ENCODE measurements around the gene ADH1C. TPM values are rescaled to one million over a fixed set of nuclear protein-coding genes. Genes with fewer than 3 reads are reported as not detected.
"Not testable (repeated sequence)": the region's sequence is repeated elsewhere in the genome, so short reads cannot be mapped to it uniquely, and the experiment has no call there.

ADH1C gene
- total RNA-seq, result not detected

GRCh38 chr4:99352602-99353537, at the start of gene ADH1C:
ADH1C (minus strand) TSS chr4:99352746; CDS start chr4:99352675, 71 bp downstream.
- Mint-ChIP-seq H3K27ac (no peak within 1 kb of the TSS), H3K36me3 (peaks cover 5 to 9% of the 10 kb centered on the region in 2 donors), H3K9me3 (peaks cover 16 to 18% of the 10 kb centered on the region in 2 donors)
- ATAC-seq, result no peak
- DNase-seq (ENCODE audit: low spot score in 2 of 2), result no peak

- ATAC-seq, result no peak
- H3K36me3 Mint-ChIP-seq, result no peaks in the 10 kb centered on the region
Observed at GRCh38 chr4:99400831-99401230, 48.3 kb upstream of the ADH1C start.

GRCh38 chr4:99399017-99399416, 46.5 kb upstream of the ADH1C start:
- no peak for ATAC-seq
- H3K36me3 Mint-ChIP-seq, result no peaks in the 10 kb centered on the region
- peaks cover 0 to 10% of the 10 kb centered on the region in 2 donors for H3K9me3 Mint-ChIP-seq
- no peak overlapping the region for H3K27ac Mint-ChIP-seq
- DNase-seq (ENCODE audit: low spot score in 2 of 2), result no peak

More at GRCh38 chr4:99400831-99401230, 48.3 kb upstream of the ADH1C start:
- Mint-ChIP-seq H3K9me3 (peaks cover 0 to 10% of the 10 kb centered on the region in 2 donors), H3K27ac (no peak overlapping the region)
- DNase-seq (ENCODE audit: low spot score in 2 of 2), result no peak

GRCh38 chr4:99395595-99396364, 43.2 kb upstream of the ADH1C start:
- Mint-ChIP-seq H3K9me3 (peaks cover 0 to 10% of the 10 kb centered on the region in 2 donors), H3K27ac (no peak overlapping the region), H3K36me3 (no peaks in the 10 kb centered on the region)
- ATAC-seq (no peak), DNase-seq (ENCODE audit: low spot score in 2 of 2) (no peak)

- ATAC-seq (no peak), DNase-seq (ENCODE audit: low spot score in 2 of 2) (no peak)
- H3K27ac Mint-ChIP-seq, result no peak overlapping the region
- peaks cover 0 to 10% of the 10 kb centered on the region in 2 donors for H3K9me3 Mint-ChIP-seq
- H3K36me3 Mint-ChIP-seq, result no peaks in the 10 kb centered on the region
Observed at GRCh38 chr4:99394896-99395295, 42.4 kb upstream of the ADH1C start.

GRCh38 chr4:99390055-99390454, 37.5 kb upstream of the ADH1C start:
- DNase-seq (ENCODE audit: low spot score in 2 of 2) (no peak), ATAC-seq (no peak)
- Mint-ChIP-seq H3K27ac (no peak overlapping the region), H3K36me3 (no peaks in the 10 kb centered on the region), H3K9me3 (no peaks in the 10 kb centered on the region)

- Mint-ChIP-seq H3K36me3 (no peaks in the 10 kb centered on the region), H3K9me3 (no peaks in the 10 kb centered on the region), H3K27ac (no peak overlapping the region)
- DNase-seq (ENCODE audit: low spot score in 2 of 2) (no peak), ATAC-seq (no peak)
Observed at GRCh38 chr4:99389606-99390005, 37.1 kb upstream of the ADH1C start.

GRCh38 chr4:99383833-99384392, 31.4 kb upstream of the ADH1C start:
- ATAC-seq (no peak), DNase-seq (ENCODE audit: low spot score in 2 of 2) (no peak)
- no peaks in the 10 kb centered on the region for H3K36me3 Mint-ChIP-seq
- peaks cover 0 to 4% of the 10 kb centered on the region in 2 donors for H3K9me3 Mint-ChIP-seq
- H3K27ac Mint-ChIP-seq, result no peak overlapping the region

- Mint-ChIP-seq H3K9me3 (peaks cover 0 to 4% of the 10 kb centered on the region in 2 donors), H3K27ac (no peak overlapping the region)
- no peak for ATAC-seq
Observed at GRCh38 chr4:99383399-99383798, 30.9 kb upstream of the ADH1C start.

GRCh38 chr4:99382745-99383360, 30.3 kb upstream of the ADH1C start:
- no peak for DNase-seq (ENCODE audit: low spot score in 2 of 2)
- H3K36me3 Mint-ChIP-seq, result no peaks in the 10 kb centered on the region
- peaks cover 0 to 4% of the 10 kb centered on the region in 2 donors for H3K9me3 Mint-ChIP-seq
- no peak for ATAC-seq
- no peak overlapping the region for H3K27ac Mint-ChIP-seq

More at GRCh38 chr4:99383399-99383798, 30.9 kb upstream of the ADH1C start:
- no peak for DNase-seq (ENCODE audit: low spot score in 2 of 2)
- no peaks in the 10 kb centered on the region for H3K36me3 Mint-ChIP-seq

- no peak overlapping the region for H3K27ac Mint-ChIP-seq
- DNase-seq (ENCODE audit: low spot score in 2 of 2), result no peak
- H3K9me3 Mint-ChIP-seq, result peaks cover 0 to 4% of the 10 kb centered on the region in 2 donors
- no peak for ATAC-seq
- no peaks in the 10 kb centered on the region for H3K36me3 Mint-ChIP-seq
Observed at GRCh38 chr4:99381588-99382175, 29.1 kb upstream of the ADH1C start.

- H3K36me3 Mint-ChIP-seq, result no peaks in the 10 kb centered on the region
- no peak overlapping the region for H3K27ac Mint-ChIP-seq
- peaks cover 5 to 13% of the 10 kb centered on the region in 2 donors for H3K9me3 Mint-ChIP-seq
- no peak for ATAC-seq
- no peak for DNase-seq (ENCODE audit: low spot score in 2 of 2)
Observed at GRCh38 chr4:99379571-99379970, 27.0 kb upstream of the ADH1C start.

GRCh38 chr4:99378876-99379275, 26.3 kb upstream of the ADH1C start:
- DNase-seq (ENCODE audit: low spot score in 2 of 2) (no peak), ATAC-seq (no peak)
- Mint-ChIP-seq H3K9me3 (peaks cover 5 to 13% of the 10 kb centered on the region in 2 donors), H3K36me3 (no peaks in the 10 kb centered on the region), H3K27ac (no peak overlapping the region)

GRCh38 chr4:99377341-99377740, 24.8 kb upstream of the ADH1C start:
- H3K27ac Mint-ChIP-seq; DNase-seq (ENCODE audit: low spot score in 2 of 2); ATAC-seq; H3K36me3 Mint-ChIP-seq: not testable (repeated sequence)
- peaks cover 5 to 13% of the 10 kb centered on the region in 2 donors for H3K9me3 Mint-ChIP-seq

- ATAC-seq; DNase-seq (ENCODE audit: low spot score in 2 of 2); H3K36me3 Mint-ChIP-seq; H3K27ac Mint-ChIP-seq; H3K9me3 Mint-ChIP-seq: not testable (repeated sequence)
Observed at GRCh38 chr4:99372464-99372863, 19.9 kb upstream of the ADH1C start.

- H3K9me3 Mint-ChIP-seq; H3K36me3 Mint-ChIP-seq; DNase-seq (ENCODE audit: low spot score in 2 of 2); ATAC-seq; H3K27ac Mint-ChIP-seq: not testable (repeated sequence)
Observed at GRCh38 chr4:99367817-99368216, 15.3 kb upstream of the ADH1C start.
